H9 (cell line): ENCODE results near the gene KLF2. TPM values are rescaled to one million over a fixed set of nuclear protein-coding genes. Genes with fewer than 3 reads are reported as not detected.

ENCODE experiments used
- DNase-seq: peaks from one replicate; pipeline ENCODE4 v3.0.0-alpha.2; 2017
- H2AFZ ChIP-seq: one replicate; pipeline ENCODE4 v1.6.1; 2013; ENCODE audit warnings: mild to moderate bottlenecking, low read length, control low read depth, moderate library complexity
- H2AK5ac ChIP-seq: 2 replicates; pipeline ENCODE4 v1.6.1; 2013; ENCODE audit warnings: low read length, control low read depth, mixed read lengths; ENCODE audit not compliant: insufficient read length
- H2BK120ac ChIP-seq: one replicate; pipeline ENCODE4 v1.6.1; 2013; ENCODE audit warnings: low read depth, mild to moderate bottlenecking, low read length, control low read depth, inconsistent platforms; ENCODE audit not compliant: poor library complexity, severe bottlenecking
- H2BK12ac ChIP-seq: 2 replicates; pipeline ENCODE4 v1.6.1; 2013; ENCODE audit warnings: low read length, control low read depth, mixed read lengths, low read depth; ENCODE audit not compliant: insufficient read length
- H2BK15ac ChIP-seq: 2 replicates; pipeline ENCODE4 v1.6.1; 2013; ENCODE audit warnings: low read depth, low read length, control low read depth
- H2BK20ac ChIP-seq: one replicate; pipeline ENCODE4 v1.6.1; 2013; ENCODE audit warnings: low read depth, mild to moderate bottlenecking, low read length, control low read depth, inconsistent platforms; ENCODE audit not compliant: poor library complexity, severe bottlenecking
- H2BK5ac ChIP-seq: 2 replicates; pipeline ENCODE4 v1.6.1; 2013; ENCODE audit warnings: low read length, control low read depth, mixed read lengths; ENCODE audit not compliant: insufficient read length
- H3K14ac ChIP-seq: 2 replicates; pipeline ENCODE4 v1.6.1; 2013; ENCODE audit warnings: low read length, control low read depth; ENCODE audit not compliant: insufficient read depth
- H3K18ac ChIP-seq: 2 replicates; pipeline ENCODE4 v1.6.1; 2013; ENCODE audit warnings: low read depth, mild to moderate bottlenecking, mixed read lengths, low read length, control low read depth; ENCODE audit not compliant: insufficient read length
- H3K23ac ChIP-seq: 2 replicates; pipeline ENCODE4 v1.6.1; 2013; ENCODE audit warnings: low read length, control low read depth, mixed read lengths, low read depth; ENCODE audit not compliant: insufficient read length
- H3K23me2 ChIP-seq: 2 replicates; pipeline ENCODE4 v1.6.1; 2013; ENCODE audit warnings: low read depth, mild to moderate bottlenecking, mixed read lengths, low read length, control low read depth; ENCODE audit not compliant: insufficient read length, poor library complexity, severe bottlenecking
- H3K27ac ChIP-seq: 2 replicates; pipeline ENCODE4 v1.5.1; 2013; ENCODE audit warnings: low read length, control low read depth, mixed read lengths, low read depth; ENCODE audit not compliant: insufficient read length
- H3K27me3 ChIP-seq: 2 replicates; pipeline ENCODE4 v1.6.1; 2013; ENCODE audit warnings: low read length, control low read depth, inconsistent platforms; ENCODE audit not compliant: insufficient read depth
- H3K4ac ChIP-seq: 2 replicates; pipeline ENCODE4 v1.6.1; 2013; ENCODE audit warnings: low read depth, mild to moderate bottlenecking, control low read depth, inconsistent platforms, low read length, moderate library complexity
- H3K4me1 ChIP-seq: 2 replicates; pipeline ENCODE4 v1.6.1; 2013; ENCODE audit warnings: low read length, control low read depth, inconsistent platforms; ENCODE audit not compliant: insufficient read depth
- H3K4me2 ChIP-seq: 2 replicates; pipeline ENCODE4 v1.6.1; 2013; ENCODE audit warnings: low read length, control low read depth, mixed read lengths; ENCODE audit not compliant: insufficient read length, insufficient read depth
- H3K56ac ChIP-seq: 2 replicates; pipeline ENCODE4 v1.6.1; 2013; ENCODE audit warnings: low read depth, mild to moderate bottlenecking, mixed read lengths, low read length, control low read depth; ENCODE audit not compliant: insufficient read length
- H3K79me1 ChIP-seq: 2 replicates; pipeline ENCODE4 v1.6.1; 2013; ENCODE audit warnings: low read depth, mild to moderate bottlenecking, moderate library complexity, low read length, control low read depth, inconsistent platforms; ENCODE audit not compliant: insufficient read depth, poor library complexity, severe bottlenecking
- H3K79me2 ChIP-seq: 2 replicates; pipeline ENCODE4 v1.6.1; 2013; ENCODE audit warnings: low read length, control low read depth, inconsistent platforms; ENCODE audit not compliant: insufficient read depth
- H3K9ac ChIP-seq: 2 replicates; pipeline ENCODE4 v1.6.1; 2013; ENCODE audit warnings: low read length, control low read depth, mixed read lengths; ENCODE audit not compliant: insufficient read length; ENCODE audit errors: extremely low read depth
- H3K9me3 ChIP-seq: one replicate; pipeline ENCODE4 v1.6.1; 2013; ENCODE audit warnings: low read depth, low read length, inconsistent platforms; ENCODE audit not compliant: control insufficient read depth
- H3T11ph ChIP-seq: one replicate; pipeline ENCODE4 v1.6.1; 2013; ENCODE audit warnings: mild to moderate bottlenecking, low read length, control low read depth, inconsistent platforms
- H4K20me1 ChIP-seq: one replicate; pipeline ENCODE4 v1.6.1; 2013; ENCODE audit not compliant: control insufficient read depth, insufficient read length, insufficient read depth
- H4K5ac ChIP-seq: 2 replicates; pipeline ENCODE4 v1.6.1; 2013; ENCODE audit warnings: low read depth, mild to moderate bottlenecking, mixed read lengths, low read length, control low read depth; ENCODE audit not compliant: insufficient read length
- H4K8ac ChIP-seq: replicated peaks from 2 replicates; pipeline ENCODE4 v1.6.1; 2013; ENCODE audit warnings: low read length, control low read depth, mixed read lengths, low read depth; ENCODE audit not compliant: insufficient read length
- H4K91ac ChIP-seq: 2 replicates; pipeline ENCODE4 v1.6.1; 2013; ENCODE audit warnings: low read depth, mild to moderate bottlenecking, moderate library complexity, mixed read lengths, low read length, control low read depth; ENCODE audit not compliant: insufficient read length
- H3K27ac Mint-ChIP-seq, 3 experiments: 2 replicates in 2 of 3; 3 replicates in 1 of 3; pipeline ENCODE4 v1.8.0; 2020 to 2021; ENCODE audit warnings: mixed read lengths in 3 of 3, mild to moderate bottlenecking in 1 of 3, moderate library complexity in 1 of 3
- H3K27me3 Mint-ChIP-seq: 2 replicates; pipeline ENCODE4 v1.8.0; 2021; ENCODE audit warnings: low read depth, mild to moderate bottlenecking, moderate library complexity, mixed read lengths
- H3K36me3 Mint-ChIP-seq, 3 experiments: 2 replicates in 2 of 3; 3 replicates in 1 of 3; pipeline ENCODE4 v1.8.0; 2020 to 2021; ENCODE audit warnings: low read depth in 3 of 3, mixed read lengths in 3 of 3; ENCODE audit not compliant: insufficient read depth in 1 of 3
- H3K4me1 Mint-ChIP-seq, 2 experiments: 2 replicates each; pipeline ENCODE4 v1.8.0; 2020; ENCODE audit warnings: mixed read lengths in 2 of 2
- H3K4me3 Mint-ChIP-seq, 2 experiments: 2 replicates in 1 of 2; 3 replicates in 1 of 2; pipeline ENCODE4 v1.8.0; 2020 to 2021; ENCODE audit warnings: mild to moderate bottlenecking in 2 of 2, mixed read lengths in 2 of 2, moderate library complexity in 1 of 2
- H3K9me3 Mint-ChIP-seq, 2 experiments: 2 replicates in 1 of 2; 3 replicates in 1 of 2; pipeline ENCODE4 v1.8.0; 2020; ENCODE audit warnings: mild to moderate bottlenecking in 2 of 2, mixed read lengths in 2 of 2, moderate library complexity in 1 of 2
- WGBS: extraction: QIAGEN DNeasy Blood & Tissue Kit; methylation state at CpG from one replicate; pipeline ENCODE4 v1.1.7; 2013; ENCODE audit warnings: missing lambda C conversion rate, low lambda C conversion rate, mixed read lengths; ENCODE audit not compliant: insufficient read length; ENCODE audit errors: extremely low coverage; 5-methylcytosine and 5-hydroxymethylcytosine counted together
- total RNA-seq: library from RNA; stranded (reverse); gene quantifications from 2 replicates; pipeline ENCODE4 v1.2.1, GENCODE V29; 2021
- TF ChIP-seq, protein P1 (sequence below): fragments of 200-600 bp; sonication (generic); conservative IDR thresholded peaks from 3 replicates; pipeline ENCODE4 v1.8.0; 2021; ENCODE audit warnings: antibody characterized with exemption, mild to moderate bottlenecking

Gene KLF2
- total RNA-seq, 1 experiment from 2014 or later, result 0.33 TPM

GRCh38 chr19:16339361-16339725 lies 14.7 kb downstream of the KLF2 start:
- Histone ChIP-seq H2AFZ (no peak overlapping the region), H3K56ac (no peak overlapping the region), H4K8ac (no peak overlapping the region), H3K18ac (no peak overlapping the region), H2AK5ac (no peak overlapping the region), H4K91ac (no peak overlapping the region), H2BK5ac (no peak overlapping the region), H3T11ph (no peak overlapping the region), H3K27ac (no peak overlapping the region), H4K5ac (no peak overlapping the region), H3K79me2 (no peaks in the 10 kb centered on the region), H3K23me2 (no peaks in the 10 kb centered on the region), H3K27me3 (no peaks in the 10 kb centered on the region), H3K4me2 (no peak overlapping the region), H2BK20ac (no peak overlapping the region), H3K4ac (no peak overlapping the region), H2BK120ac (no peak overlapping the region), H4K20me1 (no peaks in the 10 kb centered on the region), H3K23ac (no peak overlapping the region), H2BK12ac (no peak overlapping the region), H3K9me3 (no peaks in the 10 kb centered on the region), H3K4me1 (peaks cover 2% of the 10 kb centered on the region; the same call in 1 of the 2 replicates), H3K79me1 (no peaks in the 10 kb centered on the region), H3K9ac (no peak overlapping the region), H2BK15ac (no peak overlapping the region), H3K14ac (no peak overlapping the region)
- no peak overlapping the region for H3K27ac Mint-ChIP-seq
- no peak for DNase-seq
- TF ChIP-seq, protein P1, sequence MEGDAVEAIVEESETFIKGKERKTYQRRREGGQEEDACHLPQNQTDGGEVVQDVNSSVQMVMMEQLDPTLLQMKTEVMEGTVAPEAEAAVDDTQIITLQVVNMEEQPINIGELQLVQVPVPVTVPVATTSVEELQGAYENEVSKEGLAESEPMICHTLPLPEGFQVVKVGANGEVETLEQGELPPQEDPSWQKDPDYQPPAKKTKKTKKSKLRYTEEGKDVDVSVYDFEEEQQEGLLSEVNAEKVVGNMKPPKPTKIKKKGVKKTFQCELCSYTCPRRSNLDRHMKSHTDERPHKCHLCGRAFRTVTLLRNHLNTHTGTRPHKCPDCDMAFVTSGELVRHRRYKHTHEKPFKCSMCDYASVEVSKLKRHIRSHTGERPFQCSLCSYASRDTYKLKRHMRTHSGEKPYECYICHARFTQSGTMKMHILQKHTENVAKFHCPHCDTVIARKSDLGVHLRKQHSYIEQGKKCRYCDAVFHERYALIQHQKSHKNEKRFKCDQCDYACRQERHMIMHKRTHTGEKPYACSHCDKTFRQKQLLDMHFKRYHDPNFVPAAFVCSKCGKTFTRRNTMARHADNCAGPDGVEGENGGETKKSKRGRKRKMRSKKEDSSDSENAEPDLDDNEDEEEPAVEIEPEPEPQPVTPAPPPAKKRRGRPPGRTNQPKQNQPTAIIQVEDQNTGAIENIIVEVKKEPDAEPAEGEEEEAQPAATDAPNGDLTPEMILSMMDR, result no peak
- no peaks in the 10 kb centered on the region; a peak in 1 of 5 replicates for H3K9me3 Mint-ChIP-seq
- H3K4me1 Mint-ChIP-seq, result peaks cover 9 to 10% of the 10 kb centered on the region in 2 experiments
- peaks cover 12% of the 10 kb centered on the region for H3K27me3 Mint-ChIP-seq
- H3K36me3 Mint-ChIP-seq, result no peaks in the 10 kb centered on the region; a peak in 1 of 7 replicates
- WGBS, result no CpG with 5 or more reads among the region's 6 CpGs
- H3K4me3 Mint-ChIP-seq, result no peak overlapping the region
